Activated CD4-positive, alpha-beta T cell treated with anti-CD3 and anti-CD28 coated beads, Interleukin-2, amount 10 ng/mL, durations not matched to agents 24 days and 14 days (primary cell): Measurements from ENCODE around the gene PRKAR1B. TPM values are rescaled to one million over a fixed set of nuclear protein-coding genes. Genes with fewer than 3 reads are reported as not detected.

ENCODE experiments used
- DNase-seq: peaks from one replicate; pipeline ENCODE4 v3.0.0; 2022
- H3K27ac Mint-ChIP-seq: one replicate; pipeline ENCODE4 v1.8.0; 2022; ENCODE audit warnings: mild to moderate bottlenecking, mixed read lengths
- H3K27me3 Mint-ChIP-seq: one replicate; pipeline ENCODE4 v1.8.0; 2022; ENCODE audit warnings: mixed read lengths
- H3K36me3 Mint-ChIP-seq: one replicate; pipeline ENCODE4 v1.8.0; 2022; ENCODE audit warnings: low read depth, mild to moderate bottlenecking, mixed read lengths
- H3K4me1 Mint-ChIP-seq: one replicate; pipeline ENCODE4 v1.8.0; 2021; ENCODE audit warnings: mixed read lengths
- H3K4me3 Mint-ChIP-seq: one replicate; pipeline ENCODE4 v1.8.0; 2022; ENCODE audit warnings: mild to moderate bottlenecking, moderate library complexity, mixed read lengths
- H3K9me3 Mint-ChIP-seq: one replicate; pipeline ENCODE4 v1.8.0; 2021; ENCODE audit warnings: mixed read lengths
- intact Hi-C: fragments of 100-400 bp; cut with micrococcal nuclease; formaldehyde crosslinking; loops from one replicate; pipeline ENCODE4 v1.15.1; 2023
- total RNA-seq: library from RNA; stranded (reverse); gene quantifications from 2 replicates; pipeline ENCODE4 v1.2.3, GENCODE V29; 2022

The PRKAR1B gene
- total RNA-seq, 1 donor from 2014 or later = 47.0 TPM

- intact Hi-C loops = no loop called here
- no peaks in the 10 kb centered on the region for H3K36me3 Mint-ChIP-seq
- no peak overlapping the region for H3K27ac Mint-ChIP-seq
- DNase-seq = no peak
- H3K9me3 Mint-ChIP-seq = no peaks in the 10 kb centered on the region
- H3K27me3 Mint-ChIP-seq = no peaks in the 10 kb centered on the region
- H3K4me1 Mint-ChIP-seq = no peaks in the 10 kb centered on the region
- H3K4me3 Mint-ChIP-seq = no peak overlapping the region
Measured at GRCh38 chr7:508461-509170, 218.5 kb downstream of the PRKAR1B start.

DNA sequence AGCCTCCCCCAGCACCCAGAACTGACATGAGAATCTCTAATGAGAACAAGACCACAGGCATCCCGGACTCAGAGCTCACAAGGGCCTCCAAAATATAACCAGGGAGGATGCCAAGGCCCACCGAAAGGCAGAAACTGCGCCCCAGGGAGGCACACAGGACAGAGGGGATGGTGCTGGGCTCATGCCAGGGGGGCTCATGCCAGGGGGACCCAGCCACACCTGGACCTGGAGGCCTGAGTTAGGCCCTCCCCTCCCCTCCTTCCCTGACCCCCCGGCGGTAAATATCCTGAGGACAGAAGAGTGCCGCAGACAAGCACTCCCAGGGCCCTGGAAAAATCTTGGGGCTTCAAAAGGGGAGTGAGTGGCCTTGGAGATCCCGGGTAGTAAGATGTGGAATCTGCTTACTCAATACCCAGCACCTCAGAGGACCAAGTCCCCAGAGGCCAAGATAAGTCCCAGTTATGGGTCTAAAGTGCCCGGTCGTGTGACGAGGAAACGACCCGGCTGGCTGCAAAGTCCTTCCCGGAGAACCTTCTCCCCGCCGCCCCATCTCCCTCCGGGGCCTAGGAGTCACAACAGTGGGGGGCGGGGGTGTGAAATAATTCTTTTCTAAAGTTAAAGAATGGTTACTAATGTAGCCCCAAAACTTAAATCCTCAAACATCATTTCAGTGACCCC, 219.3 kb downstream of the PRKAR1B start:
- Mint-ChIP-seq H3K4me3 (no peak overlapping the region), H3K4me1 (no peaks in the 10 kb centered on the region), H3K27ac (no peak overlapping the region), H3K27me3 (no peaks in the 10 kb centered on the region), H3K9me3 (no peaks in the 10 kb centered on the region), H3K36me3 (no peaks in the 10 kb centered on the region)
- intact Hi-C loops = no loop called here
- DNase-seq = no peak

GRCh38 chr7:506921-507622, 220.0 kb downstream of the PRKAR1B start:
- Mint-ChIP-seq H3K4me1 (no peaks in the 10 kb centered on the region), H3K9me3 (no peaks in the 10 kb centered on the region), H3K4me3 (no peak overlapping the region), H3K27me3 (no peaks in the 10 kb centered on the region), H3K36me3 (no peaks in the 10 kb centered on the region), H3K27ac (no peak overlapping the region)
- intact Hi-C loops = no loop called here
- DNase-seq = no peak

DNA sequence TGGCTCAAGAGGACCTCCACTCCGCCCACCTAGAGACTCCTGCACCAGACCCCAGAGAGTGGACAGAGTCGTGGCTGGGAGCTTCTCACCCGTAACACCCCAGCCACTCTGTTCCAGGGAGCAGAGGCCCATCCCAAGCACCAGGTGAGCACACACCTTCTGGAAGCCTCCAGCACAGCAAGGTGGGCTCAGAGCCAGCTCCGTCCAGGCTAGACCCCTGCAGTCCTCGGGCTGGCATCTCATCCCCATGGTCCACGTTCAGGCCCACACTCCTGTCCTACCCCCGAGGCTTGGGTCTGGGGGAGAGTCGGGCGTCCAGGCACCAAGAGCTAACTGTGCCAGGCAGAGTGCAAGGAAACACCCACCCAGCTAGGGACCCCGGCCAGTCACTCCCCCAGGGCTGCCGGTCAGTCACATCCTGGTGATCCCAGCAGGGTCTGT, 220.7 kb downstream of the PRKAR1B start:
- Mint-ChIP-seq H3K4me3 (no peak overlapping the region), H3K9me3 (no peaks in the 10 kb centered on the region), H3K36me3 (no peaks in the 10 kb centered on the region), H3K27me3 (no peaks in the 10 kb centered on the region), H3K27ac (no peak overlapping the region), H3K4me1 (no peaks in the 10 kb centered on the region)
- no peak for DNase-seq
- intact Hi-C loops = no loop called here

DNA sequence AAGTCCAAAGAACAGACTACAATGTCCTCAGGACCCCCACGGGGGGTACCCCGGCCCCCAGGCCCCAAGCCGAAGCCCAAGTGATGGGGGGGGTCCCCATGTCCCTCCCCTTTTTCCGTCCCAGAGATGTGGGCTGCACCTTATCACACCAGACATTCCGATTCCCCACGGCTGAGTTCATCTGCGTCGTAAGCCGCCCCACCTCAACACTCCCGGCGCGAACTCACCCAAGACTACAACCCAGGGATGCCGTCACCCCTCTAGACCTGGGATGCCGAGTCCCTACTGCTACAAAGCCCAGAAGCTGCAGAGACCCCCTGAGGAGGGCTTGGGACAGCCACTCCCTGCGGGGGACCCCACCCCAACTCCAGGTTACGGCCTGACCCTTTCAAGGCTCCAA, 221.9 kb downstream of the PRKAR1B start:
- Mint-ChIP-seq H3K4me3 (no peak overlapping the region), H3K36me3 (peaks cover 2% of the 10 kb centered on the region), H3K9me3 (no peaks in the 10 kb centered on the region), H3K27me3 (no peaks in the 10 kb centered on the region), H3K4me1 (no peaks in the 10 kb centered on the region), H3K27ac (no peak overlapping the region)
- DNase-seq = no peak
- intact Hi-C loops = no loop called here

DNA sequence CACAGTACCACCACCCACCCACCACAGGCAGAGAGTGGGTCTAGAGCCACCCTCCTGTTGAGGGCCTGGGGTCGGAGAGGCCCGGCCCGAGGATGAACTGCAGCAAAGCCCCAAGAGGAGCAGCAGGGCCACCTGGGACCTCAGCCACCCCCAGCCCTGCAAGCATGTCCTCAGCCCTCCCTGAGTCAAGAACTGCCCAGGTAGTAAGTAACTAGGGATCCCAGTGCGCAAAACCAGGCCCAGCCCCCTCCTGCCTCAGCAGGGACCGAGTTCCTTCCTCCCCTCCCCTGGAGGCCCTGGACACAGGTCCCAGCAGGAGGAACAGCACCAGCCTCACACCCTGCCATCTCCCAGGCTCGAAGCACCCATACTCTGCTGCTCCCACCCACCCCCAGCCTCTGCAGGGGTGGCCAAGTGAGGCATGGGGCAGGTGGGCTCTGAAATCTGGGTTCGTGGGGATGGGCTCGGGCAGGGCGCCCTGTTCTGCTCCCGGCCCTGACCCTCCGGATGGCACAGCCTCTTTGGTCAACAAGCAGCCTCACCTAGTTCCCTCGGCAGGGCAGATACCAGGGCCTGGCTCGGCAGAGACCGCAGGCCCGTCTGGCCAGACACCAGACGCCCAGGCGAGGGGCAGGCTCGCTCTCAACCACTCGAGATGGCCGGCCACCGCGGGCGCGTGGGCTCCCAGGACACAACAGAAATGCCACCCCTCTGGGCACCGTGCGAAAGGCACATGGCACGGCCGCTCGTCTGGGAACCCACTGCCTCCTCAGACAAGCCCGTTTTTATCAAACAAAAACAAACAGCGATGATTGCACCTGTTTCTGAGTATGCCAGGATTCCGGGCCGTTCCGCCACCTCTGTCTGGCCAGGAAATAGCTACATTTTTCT, 222.6 kb downstream of the PRKAR1B start:
- Mint-ChIP-seq H3K9me3 (no peaks in the 10 kb centered on the region), H3K36me3 (peaks cover 2% of the 10 kb centered on the region), H3K27me3 (no peaks in the 10 kb centered on the region), H3K4me1 (no peaks in the 10 kb centered on the region), H3K27ac (no peak overlapping the region), H3K4me3 (no peak overlapping the region)
- DNase-seq = no peak
- intact Hi-C loops = no loop called here

GRCh38 chr7:503575-504111, 223.4 kb downstream of the PRKAR1B start:
- H3K27ac Mint-ChIP-seq = no peak overlapping the region
- H3K27me3 Mint-ChIP-seq = no peaks in the 10 kb centered on the region
- H3K4me3 Mint-ChIP-seq = no peak overlapping the region
- no peaks in the 10 kb centered on the region for H3K9me3 Mint-ChIP-seq
- H3K36me3 Mint-ChIP-seq = peaks cover 2% of the 10 kb centered on the region
- DNase-seq = no peak
- intact Hi-C loops = no loop called here
- no peaks in the 10 kb centered on the region for H3K4me1 Mint-ChIP-seq

GRCh38 chr7:502296-502695, 224.8 kb downstream of the PRKAR1B start:
- intact Hi-C loops = no loop called here
- H3K36me3 Mint-ChIP-seq = peaks cover 6% of the 10 kb centered on the region
- no peaks in the 10 kb centered on the region for H3K9me3 Mint-ChIP-seq
- no peak for DNase-seq
- H3K4me3 Mint-ChIP-seq = no peak overlapping the region
- peaks cover 3% of the 10 kb centered on the region for H3K4me1 Mint-ChIP-seq
- no peak overlapping the region for H3K27ac Mint-ChIP-seq
- no peaks in the 10 kb centered on the region for H3K27me3 Mint-ChIP-seq

- peaks cover 6% of the 10 kb centered on the region for H3K36me3 Mint-ChIP-seq
- peaks cover 3% of the 10 kb centered on the region for H3K4me1 Mint-ChIP-seq
- no peaks in the 10 kb centered on the region for H3K9me3 Mint-ChIP-seq
- no peak for DNase-seq
- no peak overlapping the region for H3K27ac Mint-ChIP-seq
- H3K4me3 Mint-ChIP-seq = no peak overlapping the region
- intact Hi-C loops = no loop called here
- no peaks in the 10 kb centered on the region for H3K27me3 Mint-ChIP-seq
Measured at GRCh38 chr7:501526-501925, 225.6 kb downstream of the PRKAR1B start.

DNA sequence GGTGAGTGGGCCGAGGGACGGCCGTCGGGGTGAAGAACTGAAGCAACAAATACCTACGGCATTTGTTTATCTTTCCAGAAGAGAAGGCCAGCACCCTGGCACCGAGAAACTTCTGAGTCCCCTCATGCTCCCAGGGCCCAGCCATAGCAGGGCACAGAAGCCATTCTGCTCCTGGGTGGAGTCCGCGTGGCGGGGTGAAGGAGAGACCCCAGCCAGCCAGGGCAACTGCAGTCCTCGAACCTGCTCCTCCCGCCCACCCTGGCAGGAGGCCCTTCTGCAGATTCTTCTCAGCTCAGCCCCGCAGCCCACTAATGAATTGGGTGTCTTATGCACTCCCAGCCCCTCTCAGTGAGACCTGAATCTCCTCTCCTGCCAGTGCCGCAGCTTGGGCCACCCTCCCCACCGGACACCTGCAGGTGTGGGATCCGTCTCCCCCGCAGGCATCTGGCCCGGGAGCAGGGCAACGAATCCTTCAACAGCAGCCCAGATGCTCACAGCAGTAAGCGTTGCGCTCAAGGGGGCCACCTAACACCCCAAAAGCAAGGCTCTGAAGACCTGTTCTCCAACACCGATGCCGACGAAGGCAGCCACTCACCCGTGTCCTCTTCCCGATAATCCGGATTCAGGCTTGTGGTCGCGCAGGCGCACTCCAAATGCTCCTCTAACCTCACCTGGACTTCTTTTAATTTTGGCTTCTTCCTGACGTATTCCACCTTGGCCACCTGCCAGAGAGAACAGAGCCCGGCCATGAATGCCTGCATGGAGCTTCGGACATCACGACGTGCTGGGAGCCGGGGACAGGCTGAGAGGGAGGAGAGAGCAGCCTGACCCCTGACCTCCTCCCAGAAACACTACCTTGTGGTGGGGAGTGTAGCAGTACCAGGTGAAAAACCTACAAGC, 226.3 kb downstream of the PRKAR1B start:
- no peak overlapping the region for H3K4me3 Mint-ChIP-seq
- no peak for DNase-seq
- H3K36me3 Mint-ChIP-seq = peaks cover 6% of the 10 kb centered on the region
- peaks cover 3% of the 10 kb centered on the region for H3K4me1 Mint-ChIP-seq
- no peak overlapping the region for H3K27ac Mint-ChIP-seq
- intact Hi-C loops = no loop called here
- no peaks in the 10 kb centered on the region for H3K27me3 Mint-ChIP-seq
- H3K9me3 Mint-ChIP-seq = no peaks in the 10 kb centered on the region

DNA sequence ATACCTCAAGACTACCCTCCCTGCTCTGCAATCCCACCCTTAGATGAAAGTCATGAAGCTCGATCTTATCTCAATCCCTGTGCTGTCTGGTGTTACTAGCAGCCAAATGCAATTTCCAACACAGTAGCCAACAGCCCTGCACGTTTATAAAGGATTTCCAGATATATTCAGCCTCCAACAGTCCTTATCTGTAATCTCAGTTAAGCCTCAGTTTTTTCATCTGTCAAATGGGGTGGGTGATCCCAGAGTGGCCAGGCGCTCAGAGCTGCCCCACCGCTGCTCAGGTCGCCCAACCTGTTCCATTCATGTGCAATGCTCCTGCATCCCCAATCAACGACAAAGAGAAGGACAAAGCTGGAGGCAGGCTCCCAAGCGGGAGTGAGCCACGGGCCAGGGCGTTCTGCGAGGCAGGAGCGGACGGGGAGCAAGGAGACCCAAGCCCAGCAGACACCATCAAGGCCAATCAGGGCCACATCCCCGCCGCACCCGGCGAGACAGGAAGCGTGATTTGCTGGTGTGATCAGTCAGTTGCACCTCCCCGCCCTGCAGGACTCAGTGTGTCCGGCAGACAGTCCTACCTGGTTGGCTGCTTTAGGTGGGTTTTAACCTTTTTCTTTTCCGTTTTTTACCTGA, 227.1 kb downstream of the PRKAR1B start:
- no peaks in the 10 kb centered on the region for H3K27me3 Mint-ChIP-seq
- no peaks in the 10 kb centered on the region for H3K9me3 Mint-ChIP-seq
- intact Hi-C loops = no loop called here
- DNase-seq = no peak
- H3K27ac Mint-ChIP-seq = no peak overlapping the region
- peaks cover 3% of the 10 kb centered on the region for H3K4me1 Mint-ChIP-seq
- H3K36me3 Mint-ChIP-seq = peaks cover 6% of the 10 kb centered on the region
- no peak overlapping the region for H3K4me3 Mint-ChIP-seq
